ENCODE results near the gene GPX6. TPM values are rescaled to one million over a fixed set of nuclear protein-coding genes. Genes with fewer than 3 reads are reported as not detected.

The GPX6 gene
- total RNA-seq, 1 experiment from 2014 or later, result not detected

DNA sequence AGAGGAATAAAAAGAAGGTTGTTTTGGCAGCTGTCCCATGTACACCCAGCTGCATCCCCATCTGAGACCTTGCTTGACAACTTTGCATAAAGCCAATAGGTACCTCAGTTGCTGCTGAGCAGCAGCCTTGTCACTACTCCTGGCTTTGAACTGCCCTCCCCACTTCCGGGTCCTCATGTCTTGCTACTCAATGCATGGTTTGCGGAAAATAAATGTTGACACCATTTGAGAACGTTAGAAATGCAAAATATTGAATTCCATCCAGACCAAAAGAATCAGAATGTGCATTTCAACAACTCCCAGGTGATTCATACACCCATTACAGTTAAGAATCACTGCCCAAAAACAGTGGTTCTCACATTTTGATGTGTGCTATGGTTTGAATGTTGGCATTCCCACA lies 43.0 kb upstream of the GPX6 start:
- Histone ChIP-seq H2BK120ac (ENCODE audit: low read depth, low read length, poor library complexity, severe bottlenecking) (no peak overlapping the region), H3K4ac (ENCODE audit: low read depth, low read length) (no peak overlapping the region), H3K27ac (ENCODE audit: insufficient read length, low read depth, low read length) (no peak overlapping the region), H2BK20ac (ENCODE audit: low read depth, low read length, poor library complexity, severe bottlenecking) (no peak overlapping the region), H4K91ac (ENCODE audit: insufficient read length, low read depth, low read length) (no peak overlapping the region), H4K20me1 (ENCODE audit: control insufficient read depth, insufficient read depth, insufficient read length) (no peaks in the 10 kb centered on the region), H3K79me1 (ENCODE audit: insufficient read depth, low read depth, low read length, poor library complexity, severe bottlenecking) (no peaks in the 10 kb centered on the region), H3K23ac (ENCODE audit: insufficient read length, low read depth, low read length) (no peak overlapping the region), H2AK5ac (ENCODE audit: insufficient read length, low read length) (no peak overlapping the region), H2BK15ac (ENCODE audit: low read depth, low read length) (no peak overlapping the region), H3K9ac (ENCODE audit: extremely low read depth, insufficient read length, low read length) (no peak overlapping the region), H3K9me3 (ENCODE audit: control insufficient read depth, low read depth, low read length) (no peaks in the 10 kb centered on the region), H3K27me3 (ENCODE audit: insufficient read depth, low read length) (no peaks in the 10 kb centered on the region), H3K56ac (ENCODE audit: insufficient read length, low read depth, low read length) (no peak overlapping the region), H2AFZ (ENCODE audit: low read length) (peak overlapping the region; percentile 6), H3K18ac (ENCODE audit: insufficient read length, low read depth, low read length) (no peak overlapping the region), H2BK12ac (ENCODE audit: insufficient read length, low read depth, low read length) (no peak overlapping the region), H3K23me2 (ENCODE audit: insufficient read length, low read depth, low read length, poor library complexity, severe bottlenecking) (no peaks in the 10 kb centered on the region), H3T11ph (ENCODE audit: low read length) (no peak overlapping the region), H3K4me2 (ENCODE audit: insufficient read depth, insufficient read length, low read length) (no peak overlapping the region), H3K4me1 (ENCODE audit: insufficient read depth, low read length) (no peaks in the 10 kb centered on the region), H3K14ac (ENCODE audit: insufficient read depth, low read length) (no peak overlapping the region), H2BK5ac (ENCODE audit: insufficient read length, low read length) (no peak overlapping the region), H3K79me2 (ENCODE audit: insufficient read depth, low read length) (no peaks in the 10 kb centered on the region), H4K8ac (replicated peaks; ENCODE audit: insufficient read length, low read depth, low read length) (no peak overlapping the region), H4K5ac (ENCODE audit: insufficient read length, low read depth, low read length) (no peak overlapping the region)
- TF ChIP-seq CTCF (conservative IDR thresholded peaks at IDR 0.05), result no peak
- no peaks in the 10 kb centered on the region for H3K9me3 Mint-ChIP-seq
- no peaks in the 10 kb centered on the region for H3K36me3 Mint-ChIP-seq (ENCODE audit: insufficient read depth in 1 of 3, low read depth in 3 of 3)
- peaks cover 26% of the 10 kb centered on the region for H3K27me3 Mint-ChIP-seq (ENCODE audit: low read depth)
- no CpG with 5 or more reads among the region's 3 CpGs for WGBS (ENCODE audit: extremely low coverage, insufficient read length, low lambda C conversion rate)
- H3K4me3 Mint-ChIP-seq, result no peak overlapping the region; a peak in 1 of 5 replicates
- DNase-seq, result no peak
- H3K27ac Mint-ChIP-seq, result no peak overlapping the region
- H3K4me1 Mint-ChIP-seq, result peaks cover 7 to 12% of the 10 kb centered on the region in 2 experiments

Data from H9 (cell line).